Progenitor cell of endocrine pancreas (in vitro differentiated cells): Measurements from ENCODE around the gene DCC. TPM values are rescaled to one million over a fixed set of nuclear protein-coding genes. Genes with fewer than 3 reads are reported as not detected.

Experiments
- DNase-seq: peaks from one replicate; pipeline ENCODE4 v3.0.0; 2021; ENCODE audit warnings: low spot score; ENCODE audit not compliant: unreplicated experiment
- H3K27ac Mint-ChIP-seq: 2 replicates; pipeline ENCODE4 v1.8.0; 2021; ENCODE audit warnings: mild to moderate bottlenecking, moderate library complexity, mixed read lengths
- H3K27me3 Mint-ChIP-seq: 2 replicates; pipeline ENCODE4 v1.8.0; 2021; ENCODE audit warnings: mixed read lengths
- H3K36me3 Mint-ChIP-seq: 2 replicates; pipeline ENCODE4 v1.8.0; 2022; ENCODE audit warnings: mixed read lengths; ENCODE audit not compliant: insufficient read depth
- H3K4me1 Mint-ChIP-seq: 2 replicates; pipeline ENCODE4 v1.8.0; 2021; ENCODE audit warnings: low read depth, mixed read lengths
- H3K4me3 Mint-ChIP-seq: 2 replicates; pipeline ENCODE4 v1.8.0; 2021; ENCODE audit warnings: low read depth, mild to moderate bottlenecking, moderate library complexity, mixed read lengths
- H3K9me3 Mint-ChIP-seq: 2 replicates; pipeline ENCODE4 v1.8.0; 2021; ENCODE audit warnings: low read depth, mixed read lengths
- total RNA-seq: library from RNA; stranded (reverse); gene quantifications from 2 replicates; pipeline ENCODE4 v1.2.1, GENCODE V29; 2021
- TF ChIP-seq, protein P1 (sequence below): fragments of 200-600 bp; sonication (generic); IDR thresholded peaks from one replicate; pipeline ENCODE4 v1.5.0; 2021; ENCODE audit warnings: antibody characterized with exemption, mild to moderate bottlenecking; ENCODE audit not compliant: unreplicated experiment

The DCC gene
- total RNA-seq, 1 donor from 2014 or later, result 8.4 TPM

DNA sequence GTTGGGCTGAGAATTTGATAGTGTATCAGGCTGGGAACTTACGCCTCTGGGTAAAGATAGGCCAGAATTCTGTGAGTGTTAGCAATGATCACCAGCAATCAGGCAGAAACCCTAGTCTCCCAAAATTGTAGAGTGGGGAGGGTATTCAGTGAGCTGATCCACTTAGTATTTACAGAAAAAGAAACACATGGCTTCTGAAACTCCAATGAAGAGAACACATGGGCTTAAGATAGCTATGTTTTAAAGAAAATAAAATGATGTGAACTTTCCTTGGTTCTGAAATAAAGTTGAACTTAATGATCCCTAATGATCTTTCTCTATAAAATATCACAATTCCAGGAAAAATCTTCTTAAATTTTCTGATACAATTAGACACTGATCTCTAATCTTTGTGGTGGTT, 472.8 kb downstream of the DCC start:
- TF ChIP-seq, protein P1, sequence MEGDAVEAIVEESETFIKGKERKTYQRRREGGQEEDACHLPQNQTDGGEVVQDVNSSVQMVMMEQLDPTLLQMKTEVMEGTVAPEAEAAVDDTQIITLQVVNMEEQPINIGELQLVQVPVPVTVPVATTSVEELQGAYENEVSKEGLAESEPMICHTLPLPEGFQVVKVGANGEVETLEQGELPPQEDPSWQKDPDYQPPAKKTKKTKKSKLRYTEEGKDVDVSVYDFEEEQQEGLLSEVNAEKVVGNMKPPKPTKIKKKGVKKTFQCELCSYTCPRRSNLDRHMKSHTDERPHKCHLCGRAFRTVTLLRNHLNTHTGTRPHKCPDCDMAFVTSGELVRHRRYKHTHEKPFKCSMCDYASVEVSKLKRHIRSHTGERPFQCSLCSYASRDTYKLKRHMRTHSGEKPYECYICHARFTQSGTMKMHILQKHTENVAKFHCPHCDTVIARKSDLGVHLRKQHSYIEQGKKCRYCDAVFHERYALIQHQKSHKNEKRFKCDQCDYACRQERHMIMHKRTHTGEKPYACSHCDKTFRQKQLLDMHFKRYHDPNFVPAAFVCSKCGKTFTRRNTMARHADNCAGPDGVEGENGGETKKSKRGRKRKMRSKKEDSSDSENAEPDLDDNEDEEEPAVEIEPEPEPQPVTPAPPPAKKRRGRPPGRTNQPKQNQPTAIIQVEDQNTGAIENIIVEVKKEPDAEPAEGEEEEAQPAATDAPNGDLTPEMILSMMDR, result no peak
- Mint-ChIP-seq H3K4me1 (no peaks in the 10 kb centered on the region), H3K4me3 (no peak overlapping the region), H3K9me3 (no peaks in the 10 kb centered on the region), H3K27ac (no peak overlapping the region), H3K36me3 (peaks cover 1% of the 10 kb centered on the region), H3K27me3 (no peaks in the 10 kb centered on the region)
- DNase-seq, result no peak

DNA sequence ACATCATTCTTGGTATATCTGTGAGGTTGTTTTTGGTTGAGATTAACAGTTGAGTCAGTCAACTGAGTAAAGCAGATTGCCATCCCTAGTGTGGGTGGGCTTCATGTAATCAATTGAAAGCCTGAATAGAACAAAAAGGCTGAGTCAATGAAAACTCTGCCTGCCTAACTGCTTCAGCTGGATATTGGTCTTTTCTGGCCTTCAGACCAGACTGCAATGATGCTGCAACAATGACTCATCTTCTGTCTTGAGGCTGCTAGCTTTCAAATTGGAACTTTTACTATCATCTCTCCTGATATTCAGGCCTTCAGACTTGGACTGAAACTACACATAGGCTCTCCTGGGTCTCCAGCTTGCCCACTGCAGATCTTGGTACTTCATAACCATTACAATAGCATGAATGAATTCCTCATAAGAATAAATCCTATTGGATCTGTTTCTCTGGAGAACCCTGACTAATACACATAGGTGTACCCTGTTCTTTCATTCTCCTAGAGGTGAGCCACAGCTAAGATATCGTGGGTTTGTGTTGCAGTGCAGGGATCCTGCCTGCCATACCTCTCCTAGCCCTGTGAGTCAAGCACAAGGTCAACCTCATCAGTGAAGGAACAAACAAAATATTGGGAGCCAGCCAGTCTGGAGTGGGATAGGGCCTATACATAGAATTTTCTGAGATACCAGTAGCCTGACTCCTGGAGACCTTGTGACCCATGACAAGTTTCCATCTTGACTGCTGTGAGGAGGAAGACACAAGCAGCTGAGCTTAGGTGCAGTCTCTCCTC, 473.8 kb downstream of the DCC start:
- TF ChIP-seq, protein P1, result no peak
- Mint-ChIP-seq H3K27ac (no peak overlapping the region), H3K9me3 (no peaks in the 10 kb centered on the region), H3K4me1 (no peaks in the 10 kb centered on the region), H3K36me3 (peaks cover 1% of the 10 kb centered on the region), H3K4me3 (no peak overlapping the region), H3K27me3 (no peaks in the 10 kb centered on the region)
- no peak for DNase-seq

DNA sequence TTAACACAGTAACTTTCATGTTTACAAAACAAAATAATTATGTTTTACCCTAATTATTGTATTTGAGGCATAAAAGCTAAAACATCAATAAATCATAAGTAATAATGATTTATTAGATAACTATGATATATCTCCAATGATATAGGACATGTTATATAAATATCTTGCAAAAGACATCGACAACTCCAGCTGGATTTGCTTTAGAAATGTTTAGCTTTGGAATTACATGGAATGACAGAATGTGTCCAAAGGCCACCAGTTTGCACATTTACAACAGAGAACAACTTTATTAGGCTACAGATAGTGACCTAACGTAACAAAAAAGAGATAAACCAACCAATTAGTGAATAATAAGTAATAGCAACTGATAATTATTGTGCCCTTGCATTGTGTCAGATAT, 475.7 kb downstream of the DCC start:
- Mint-ChIP-seq H3K4me1 (no peaks in the 10 kb centered on the region), H3K4me3 (no peak overlapping the region), H3K27ac (no peak overlapping the region), H3K9me3 (no peaks in the 10 kb centered on the region), H3K36me3 (no peaks in the 10 kb centered on the region), H3K27me3 (no peaks in the 10 kb centered on the region)
- no peak for DNase-seq
- TF ChIP-seq, protein P1, result no peak

DNA sequence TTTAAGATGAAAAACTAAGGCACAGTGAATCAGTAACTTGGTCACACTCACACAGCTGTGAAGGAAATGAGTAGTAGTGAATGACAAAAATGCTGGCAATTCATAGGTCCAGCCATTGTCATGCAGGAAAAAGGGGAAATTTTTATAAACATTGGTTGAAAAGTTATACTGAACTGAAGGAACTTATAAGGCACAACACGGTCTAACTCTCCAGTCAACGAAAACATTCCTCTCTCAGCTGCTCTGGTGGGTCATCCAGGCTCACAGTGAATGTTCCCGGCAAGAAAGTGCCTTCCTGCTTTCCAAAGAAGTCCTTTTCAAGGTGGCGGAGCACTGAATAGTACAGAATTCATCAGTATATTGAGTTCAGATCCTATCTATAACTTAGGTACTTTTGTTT, 476.1 kb downstream of the DCC start:
- H3K27ac Mint-ChIP-seq, result no peak overlapping the region
- H3K9me3 Mint-ChIP-seq, result no peaks in the 10 kb centered on the region
- no peaks in the 10 kb centered on the region for H3K4me1 Mint-ChIP-seq
- DNase-seq, result no peak
- no peak overlapping the region for H3K4me3 Mint-ChIP-seq
- TF ChIP-seq, protein P1, result no peak
- H3K36me3 Mint-ChIP-seq, result no peaks in the 10 kb centered on the region
- no peaks in the 10 kb centered on the region for H3K27me3 Mint-ChIP-seq

DNA sequence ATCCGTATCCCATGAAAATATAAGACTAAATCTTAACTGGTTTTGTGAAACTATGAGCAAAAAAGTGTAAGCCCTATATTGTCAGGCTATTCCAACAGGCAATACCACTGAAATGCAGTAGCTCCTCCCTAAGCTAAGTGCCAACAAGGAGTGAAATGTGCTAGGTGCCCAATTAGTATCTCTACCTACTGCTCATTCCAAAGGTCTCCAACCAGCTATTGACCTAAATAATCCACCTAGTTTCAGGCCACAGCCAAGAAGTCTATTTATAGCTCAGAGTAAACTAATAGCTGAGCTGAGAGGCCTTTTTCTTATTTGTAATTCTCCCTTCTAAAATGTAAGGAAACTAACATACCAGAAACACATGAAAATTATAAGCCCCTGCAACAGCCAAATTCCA, 482.2 kb downstream of the DCC start:
- TF ChIP-seq, protein P1, result no peak
- Mint-ChIP-seq H3K4me1 (no peaks in the 10 kb centered on the region), H3K27ac (no peak overlapping the region)

More for the DNA sequence above, 482.2 kb downstream of the DCC start:
- no peak for DNase-seq
- H3K9me3 Mint-ChIP-seq, result no peaks in the 10 kb centered on the region
- H3K36me3 Mint-ChIP-seq, result no peaks in the 10 kb centered on the region
- H3K27me3 Mint-ChIP-seq, result no peaks in the 10 kb centered on the region
- H3K4me3 Mint-ChIP-seq, result no peak overlapping the region
